H7 (cell line): ENCODE data around the gene CEP164. TPM values are rescaled to one million over a fixed set of nuclear protein-coding genes. Genes with fewer than 3 reads are reported as not detected.
A peak's percentile ranks its signal among the peaks of the same experiment; 100 is the strongest.

Source experiments
- DNase-seq: peaks from one replicate; pipeline ENCODE4 v3.0.0; 2012
- H3K27me3 ChIP-seq: 2 replicates; pipeline ENCODE4 v1.6.0; 2011; ENCODE audit warnings: mild to moderate bottlenecking, low read length; ENCODE audit not compliant: control insufficient read depth, insufficient read depth
- H3K36me3 ChIP-seq: replicated peaks from 2 replicates; pipeline ENCODE4 v1.5.1; 2011; ENCODE audit warnings: low read length; ENCODE audit not compliant: control insufficient read depth, insufficient read depth
- H3K4me3 ChIP-seq: 2 replicates; pipeline ENCODE4 v1.5.1; 2011; ENCODE audit warnings: low read depth, mild to moderate bottlenecking, control low read depth, low read length, moderate library complexity; ENCODE audit not compliant: insufficient read depth
- total RNA-seq: library from RNA; depleted of rRNA; stranded (reverse); fragments of >200 nt; shearing (Covaris generic); gene quantifications from 2 replicates; pipeline ENCODE4 v1.2.3, GENCODE V29; 2014; rRNA removed

Gene CEP164
- 12.8 and 18.8 TPM in 2 replicates for total RNA-seq

GRCh38 chr11:117327567-117328374, at the start of gene CEP164:
CEP164 (plus strand) TSS chr11:117327854; CDS start chr11:117338587, 10,733 bp downstream.
- H3K4me3 ChIP-seq = peak within 1 kb of the TSS; percentile 72
- H3K27me3 ChIP-seq = no peaks in the 10 kb centered on the region
- peak; percentile 95 for DNase-seq

DNA sequence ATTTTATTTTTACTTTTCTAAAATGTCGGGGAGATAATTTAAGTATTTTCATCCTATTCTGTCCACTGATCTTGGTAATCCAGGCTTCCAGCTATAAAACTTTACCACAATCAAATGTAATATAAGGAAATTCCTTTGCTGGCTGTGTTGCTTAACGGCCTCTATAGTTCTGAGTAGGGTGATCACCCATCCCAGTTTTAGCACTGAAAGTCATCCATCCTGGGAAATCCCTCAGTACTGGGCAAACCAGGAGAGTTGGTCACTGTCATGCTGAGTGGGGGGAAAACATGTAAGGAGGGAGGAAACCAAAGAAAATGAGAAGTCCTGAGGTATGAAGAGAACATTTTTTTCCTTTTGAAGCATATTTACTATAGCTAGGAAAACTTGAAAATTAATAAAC, 49.3 kb upstream of the CEP164 start:
- H3K4me3 ChIP-seq = no peak overlapping the region
- no peaks in the 10 kb centered on the region for H3K27me3 ChIP-seq
- peaks cover 6% of the 10 kb centered on the region for H3K36me3 ChIP-seq
- DNase-seq = no peak

More at GRCh38 chr11:117327567-117328374, at the start of gene CEP164:
- no peaks in the 10 kb centered on the region for H3K36me3 ChIP-seq

DNA sequence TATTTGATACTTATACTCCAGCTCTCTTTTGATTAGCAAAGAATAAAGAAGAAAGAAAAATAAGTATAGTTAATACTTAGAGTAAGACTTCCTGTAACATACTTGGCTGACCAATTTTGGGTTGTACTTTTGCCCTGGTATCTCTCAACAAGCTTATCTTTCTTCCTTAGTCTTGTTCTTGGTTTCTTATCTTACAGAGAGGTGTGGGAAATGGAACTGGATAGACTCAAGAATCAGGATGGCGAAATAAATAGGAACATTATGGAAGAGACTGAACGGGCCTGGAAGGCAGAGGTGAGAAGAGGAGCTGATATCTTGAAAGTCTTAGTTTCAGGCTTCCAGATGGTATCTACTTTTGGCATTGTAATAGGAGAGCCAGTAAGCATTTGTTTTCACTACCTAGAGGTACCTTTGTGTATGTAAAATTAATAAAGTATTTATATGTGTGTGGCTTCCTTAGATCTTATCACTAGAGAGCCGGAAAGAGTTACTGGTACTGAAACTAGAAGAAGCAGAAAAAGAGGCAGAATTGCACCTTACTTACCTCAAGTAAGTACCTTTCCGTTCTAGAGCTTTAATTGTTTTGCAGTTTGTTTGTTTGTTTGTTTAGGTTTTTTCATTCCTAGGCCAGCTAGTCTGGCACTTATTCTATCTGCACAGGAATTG, 47.8 kb upstream of the CEP164 start:
- H3K4me3 ChIP-seq = no peak overlapping the region
- H3K27me3 ChIP-seq = no peaks in the 10 kb centered on the region
- DNase-seq = no peak
- peaks cover 6% of the 10 kb centered on the region for H3K36me3 ChIP-seq

- H3K27me3 ChIP-seq = no peaks in the 10 kb centered on the region
- peaks cover 10% of the 10 kb centered on the region for H3K36me3 ChIP-seq
- H3K4me3 ChIP-seq = no peak overlapping the region
- DNase-seq = no peak
These were observed 46.5 kb upstream of the CEP164 start for GRCh38 chr11:117281159-117281558.

GRCh38 chr11:117281869-117282268, 45.8 kb upstream of the CEP164 start:
- H3K27me3 ChIP-seq = no peaks in the 10 kb centered on the region

GRCh38 chr11:117282956-117283355, 44.7 kb upstream of the CEP164 start:
- H3K27me3 ChIP-seq = no peaks in the 10 kb centered on the region
- no peak overlapping the region for H3K4me3 ChIP-seq
- no peak for DNase-seq
- peaks cover 10% of the 10 kb centered on the region for H3K36me3 ChIP-seq

More at GRCh38 chr11:117281869-117282268, 45.8 kb upstream of the CEP164 start:
- H3K4me3 ChIP-seq = no peak overlapping the region
- no peak for DNase-seq
- H3K36me3 ChIP-seq = peaks cover 10% of the 10 kb centered on the region

- H3K4me3 ChIP-seq = no peak overlapping the region
- H3K27me3 ChIP-seq = no peaks in the 10 kb centered on the region
- peaks cover 10% of the 10 kb centered on the region for H3K36me3 ChIP-seq
- DNase-seq = no peak
These were observed 43.6 kb upstream of the CEP164 start for GRCh38 chr11:117284053-117284452.

- Histone ChIP-seq H3K4me3 (no peak overlapping the region), H3K36me3 (peaks cover 13% of the 10 kb centered on the region), H3K27me3 (no peaks in the 10 kb centered on the region)
- DNase-seq = no peak
These were observed 41.1 kb upstream of the CEP164 start for GRCh38 chr11:117286588-117286987.

DNA sequence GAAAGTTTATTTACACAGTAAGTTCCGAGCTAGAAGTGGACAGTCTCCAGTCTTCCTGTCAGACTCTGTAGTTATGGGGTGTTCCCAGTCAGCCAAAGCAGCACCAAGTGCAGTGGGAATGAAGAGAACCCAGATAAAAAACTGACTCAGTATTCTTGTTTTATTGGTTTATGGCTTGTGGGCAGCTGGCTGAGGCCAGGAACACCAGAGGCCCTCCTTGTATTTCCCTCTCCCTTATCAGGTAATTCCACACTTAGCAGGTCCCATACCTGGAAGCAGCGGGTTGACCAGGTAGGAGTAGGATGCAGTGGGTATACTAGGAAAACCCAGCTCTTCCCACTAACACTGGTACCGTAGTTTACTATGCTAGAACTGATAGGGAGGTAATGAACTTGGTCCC, 40.0 kb upstream of the CEP164 start:
- no peak for DNase-seq
- Histone ChIP-seq H3K36me3 (peaks cover 12% of the 10 kb centered on the region), H3K4me3 (no peak overlapping the region), H3K27me3 (no peaks in the 10 kb centered on the region)

GRCh38 chr11:117289795-117290194, 37.9 kb upstream of the CEP164 start:
- DNase-seq = no peak
- H3K36me3 ChIP-seq = peaks cover 14% of the 10 kb centered on the region
- H3K4me3 ChIP-seq = no peak overlapping the region
- no peaks in the 10 kb centered on the region for H3K27me3 ChIP-seq

GRCh38 chr11:117290809-117291396, 36.8 kb upstream of the CEP164 start, which contains the start of gene BACE1-AS:
BACE1-AS (plus strand) TSS chr11:117291346.
- DNase-seq = no peak
- no peaks in the 10 kb centered on the region for H3K27me3 ChIP-seq
- no peak within 1 kb of the TSS for H3K4me3 ChIP-seq
- H3K36me3 ChIP-seq = peaks cover 12% of the 10 kb centered on the region

- DNase-seq = no peak
- Histone ChIP-seq H3K4me3 (no peak overlapping the region), H3K27me3 (no peaks in the 10 kb centered on the region), H3K36me3 (peaks cover 12% of the 10 kb centered on the region)
These were observed 35.0 kb upstream of the CEP164 start for GRCh38 chr11:117292616-117293015.

DNA sequence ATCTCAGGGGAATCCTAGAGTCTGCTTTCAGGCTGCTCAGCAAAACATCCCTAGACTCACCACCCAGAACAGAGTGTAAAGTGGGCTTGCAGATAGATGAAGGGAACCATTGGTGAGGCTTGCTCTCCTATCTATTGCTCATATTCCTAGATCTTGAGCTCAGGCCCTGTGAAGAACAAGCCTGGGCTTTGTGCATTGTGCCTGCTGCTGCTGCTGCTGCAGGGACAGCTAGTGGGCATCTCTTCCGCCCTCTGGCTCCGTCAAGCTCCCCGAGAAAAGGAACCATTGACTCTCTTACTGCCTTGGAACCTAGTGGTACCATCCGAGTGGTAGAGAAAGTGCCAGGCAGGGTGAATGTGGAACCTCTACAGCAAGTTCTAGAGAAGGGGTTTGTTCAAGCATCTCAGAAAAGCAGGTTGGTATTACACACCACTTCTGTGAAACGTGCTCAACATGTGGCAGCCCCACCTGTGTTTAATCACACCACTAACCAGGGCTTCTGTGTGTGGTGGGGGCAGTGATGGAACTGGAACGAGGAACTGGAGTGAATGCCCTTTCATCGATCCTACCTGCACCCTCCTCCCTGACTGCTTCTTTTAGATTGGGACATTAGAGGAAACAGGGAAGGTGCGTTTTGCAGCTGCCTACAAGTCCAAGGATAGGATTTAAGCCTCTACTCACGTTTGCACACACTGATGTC, 32.1 kb upstream of the CEP164 start:
- peaks cover 8% of the 10 kb centered on the region for H3K36me3 ChIP-seq
- H3K27me3 ChIP-seq = no peaks in the 10 kb centered on the region
- DNase-seq = no peak
- no peak overlapping the region for H3K4me3 ChIP-seq

GRCh38 chr11:117296881-117297280, 30.8 kb upstream of the CEP164 start:
- H3K36me3 ChIP-seq = peaks cover 4% of the 10 kb centered on the region
- H3K4me3 ChIP-seq = no peak overlapping the region
- DNase-seq = no peak
- no peaks in the 10 kb centered on the region for H3K27me3 ChIP-seq
